Naive B cell (primary cell): ENCODE results near the gene PALM2AKAP2. TPM values are rescaled to one million over a fixed set of nuclear protein-coding genes. Genes with fewer than 3 reads are reported as not detected.
"Not testable (repeated sequence)": the region's sequence is repeated elsewhere in the genome, so short reads cannot be mapped to it uniquely, and the experiment has no call there.

Experiments
- ATAC-seq, 2 donors: fragments of 150-1000 bp; cut with Tn5 transposase; 2 replicates each; pipeline ENCODE4 v1.10.0; 2021; ENCODE audit warnings: low read depth in 2 of 2, mild to moderate bottlenecking in 2 of 2, moderate library complexity in 2 of 2
- DNase-seq: peaks from one replicate; pipeline ENCODE4 v3.0.0; 2022
- H3K27ac Mint-ChIP-seq, 6 donors: one replicate each; pipeline ENCODE4 v1.8.0; 2020 to 2022; ENCODE audit warnings: mild to moderate bottlenecking in 6 of 6, mixed read lengths in 6 of 6, moderate library complexity in 5 of 6, inconsistent platforms in 2 of 6
- H3K27me3 Mint-ChIP-seq, 3 donors: one replicate each; pipeline ENCODE4 v1.8.0; 2021 to 2022; ENCODE audit warnings: mixed read lengths in 3 of 3, mild to moderate bottlenecking in 1 of 3
- H3K36me3 Mint-ChIP-seq, 2 donors: one replicate each; pipeline ENCODE4 v1.8.0; 2020 to 2022; ENCODE audit warnings: mixed read lengths in 2 of 2, inconsistent platforms in 1 of 2, mild to moderate bottlenecking in 1 of 2
- H3K4me1 Mint-ChIP-seq, 3 donors: one replicate each; pipeline ENCODE4 v1.8.0; 2020 to 2022; ENCODE audit warnings: mixed read lengths in 3 of 3, inconsistent platforms in 1 of 3, mild to moderate bottlenecking in 1 of 3, moderate library complexity in 1 of 3
- H3K4me3 Mint-ChIP-seq, 8 donors: one replicate each; pipeline ENCODE4 v1.8.0; 2020 to 2022; ENCODE audit warnings: mild to moderate bottlenecking in 8 of 8, mixed read lengths in 8 of 8, moderate library complexity in 8 of 8, inconsistent platforms in 2 of 8
- H3K9me3 Mint-ChIP-seq, 7 donors: one replicate each; pipeline ENCODE4 v1.8.0; 2020 to 2022; ENCODE audit warnings: mixed read lengths in 7 of 7, mild to moderate bottlenecking in 5 of 7, inconsistent platforms in 2 of 7, moderate library complexity in 1 of 7
- polyA plus RNA-seq, 6 donors: library from polyadenylated mRNA; unstranded; fragments of 300-500 nt; fragmentation: Illumina TruSeq; gene quantifications; one replicate each; pipeline ENCODE4 v1.2.3, GENCODE V29; 2021; ENCODE audit warnings: low read depth in 6 of 6

The PALM2AKAP2 gene
- polyA plus RNA-seq, 6 donors from 2014 or later: 0.08 TPM; not detected in 5

GRCh38 chr9:109817146-109817845 is 37.3 kb downstream of the PALM2AKAP2 start:
- Mint-ChIP-seq H3K4me3 (no peak overlapping the region), H3K9me3 (peaks cover 0 to 2% (median 0%) of the 10 kb centered on the region in 7 donors), H3K27me3 (peaks cover 11 to 19% (median 12%) of the 10 kb centered on the region in 3 donors), H3K27ac (no peak overlapping the region), H3K36me3 (no peaks in the 10 kb centered on the region), H3K4me1 (no peaks in the 10 kb centered on the region)
- ATAC-seq: no peak
- DNase-seq: no peak

DNA sequence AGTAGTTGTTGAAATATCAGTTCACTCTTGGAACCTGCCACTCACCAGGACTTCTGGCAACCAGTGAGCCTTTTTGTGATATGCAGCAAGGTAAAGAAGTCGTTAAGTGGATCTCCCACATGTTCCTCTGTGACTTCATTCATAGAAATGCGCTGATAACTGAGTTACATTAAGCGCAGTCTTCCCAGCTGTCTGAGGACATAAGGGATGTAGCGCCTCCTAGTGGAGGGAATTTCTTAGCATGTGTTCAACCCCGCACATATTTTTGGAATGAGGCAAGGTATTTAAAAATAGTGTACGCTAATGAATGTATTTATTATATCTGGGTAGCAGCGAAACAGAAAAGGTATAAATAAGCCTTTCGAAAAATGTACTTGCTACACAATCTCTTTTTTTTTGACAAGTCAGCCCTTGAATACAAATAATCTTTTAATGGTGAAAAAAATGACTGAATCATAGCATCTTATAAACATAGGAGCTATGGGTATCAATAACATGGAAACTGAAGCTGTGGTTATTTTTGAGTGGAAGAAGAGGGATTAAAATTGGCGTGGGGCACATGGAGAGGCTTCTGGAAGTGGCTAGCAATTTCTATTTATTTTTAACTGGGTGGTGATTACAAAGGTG is 38.0 kb downstream of the PALM2AKAP2 start:
- Mint-ChIP-seq H3K27me3 (peaks cover 18 to 21% (median 19%) of the 10 kb centered on the region in 3 donors), H3K27ac (no peak overlapping the region), H3K4me1 (no peaks in the 10 kb centered on the region), H3K9me3 (peaks cover 0 to 2% (median 0%) of the 10 kb centered on the region in 7 donors), H3K36me3 (no peaks in the 10 kb centered on the region), H3K4me3 (no peak overlapping the region)
- DNase-seq (peak; percentile 4), ATAC-seq (peak in 1 of 2 donors; percentile 32)

DNA sequence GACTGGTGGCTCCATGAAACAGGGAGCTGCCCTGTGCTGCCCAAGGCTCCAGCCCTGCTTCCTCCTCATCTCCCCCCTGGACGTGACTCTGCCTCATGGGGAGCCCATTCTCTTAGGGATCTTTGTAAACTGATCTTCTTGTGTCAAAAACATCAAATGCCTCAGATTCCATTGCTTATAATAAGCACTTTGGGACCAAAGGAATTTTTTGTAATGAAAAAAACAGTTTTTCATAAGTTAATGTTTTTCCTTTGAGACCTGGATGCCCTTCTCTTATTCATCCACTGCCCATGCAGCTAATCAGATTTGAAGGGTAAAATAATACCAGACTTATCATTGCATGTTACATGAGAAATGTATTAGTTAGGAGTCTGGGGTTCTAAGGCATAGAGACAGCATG is 41.7 kb downstream of the PALM2AKAP2 start:
- Mint-ChIP-seq H3K27me3 (peaks cover 33 to 41% (median 33%) of the 10 kb centered on the region in 3 donors), H3K27ac (peak overlapping the region in 1 of 6 donors; percentile 11), H3K4me1 (no peaks in the 10 kb centered on the region), H3K36me3 (no peaks in the 10 kb centered on the region), H3K4me3 (no peak overlapping the region), H3K9me3 (peaks cover 0 to 6% (median 0%) of the 10 kb centered on the region in 7 donors)
- ATAC-seq: no peak
- DNase-seq: no peak

DNA sequence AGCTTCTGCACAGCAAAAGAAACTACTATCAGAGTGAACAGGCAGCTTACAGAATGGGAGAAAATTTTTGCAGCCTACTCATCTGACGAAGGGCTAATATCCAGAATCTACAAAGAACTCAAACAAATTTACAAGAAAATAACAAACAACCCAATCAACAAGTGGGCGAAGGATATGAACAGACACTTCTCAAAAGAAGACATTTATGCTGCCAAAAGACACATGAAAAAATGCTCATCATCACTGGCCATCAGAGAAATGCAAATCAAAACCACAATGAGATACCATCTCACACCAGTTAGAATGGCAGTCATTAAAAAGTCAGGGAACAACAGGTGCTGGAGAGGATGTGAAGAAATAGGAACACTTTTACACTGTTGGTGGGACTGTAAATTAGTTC is 45.4 kb downstream of the PALM2AKAP2 start:
- not testable (repeated sequence) for H3K4me3 Mint-ChIP-seq, H3K36me3 Mint-ChIP-seq, H3K4me1 Mint-ChIP-seq, ATAC-seq, H3K9me3 Mint-ChIP-seq, H3K27ac Mint-ChIP-seq, DNase-seq
- H3K27me3 Mint-ChIP-seq: peaks cover 36 to 43% (median 41%) of the 10 kb centered on the region in 3 donors

DNA sequence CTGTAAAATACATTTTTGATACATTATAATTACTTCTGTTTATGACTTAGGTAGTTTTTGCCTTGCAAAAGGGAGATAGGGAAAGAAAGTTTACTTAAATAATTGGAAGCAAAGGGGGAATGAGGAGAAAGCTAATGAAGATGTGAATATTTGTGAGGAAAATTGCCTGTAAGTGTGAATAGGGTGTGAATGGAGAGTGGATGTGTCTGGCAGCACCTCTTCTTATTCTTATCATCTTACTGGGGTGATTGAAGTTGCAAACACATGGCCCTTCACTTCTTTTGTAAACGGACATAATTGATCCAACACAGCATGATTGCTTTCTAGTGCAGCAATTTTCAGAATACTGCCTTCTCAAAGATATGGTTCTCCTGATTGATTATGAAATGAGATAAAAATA is 46.6 kb downstream of the PALM2AKAP2 start:
- H3K27me3 Mint-ChIP-seq: peaks cover 36 to 48% (median 39%) of the 10 kb centered on the region in 3 donors
- H3K4me1 Mint-ChIP-seq: no peaks in the 10 kb centered on the region
- peaks cover 0 to 6% (median 0%) of the 10 kb centered on the region in 7 donors for H3K9me3 Mint-ChIP-seq
- H3K36me3 Mint-ChIP-seq: no peaks in the 10 kb centered on the region
- no peak overlapping the region for H3K27ac Mint-ChIP-seq
- no peak overlapping the region for H3K4me3 Mint-ChIP-seq
- DNase-seq (no peak), ATAC-seq (no peak)

DNA sequence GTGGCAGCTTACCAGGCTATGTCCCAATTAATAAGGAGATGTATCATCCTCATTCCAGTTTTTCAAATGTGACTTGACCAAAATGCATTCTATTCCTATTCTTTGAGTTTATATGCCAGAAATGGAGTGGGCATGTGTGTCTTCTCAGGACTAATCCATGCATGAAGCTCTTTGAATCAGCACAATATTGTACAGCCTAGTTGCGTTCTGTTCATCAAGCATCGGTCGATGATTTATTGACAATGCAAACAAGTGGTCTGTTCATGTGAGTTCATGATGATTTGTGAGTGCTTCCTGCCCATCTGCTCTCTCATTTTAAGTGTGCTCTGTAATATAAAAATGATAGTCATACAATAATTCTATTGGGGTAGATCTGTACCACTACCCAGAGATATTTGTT is 48.3 kb downstream of the PALM2AKAP2 start:
- DNase-seq (no peak), ATAC-seq (no peak)
- H3K9me3 Mint-ChIP-seq: peaks cover 0 to 4% (median 0%) of the 10 kb centered on the region in 7 donors
- no peaks in the 10 kb centered on the region for H3K36me3 Mint-ChIP-seq
- H3K4me1 Mint-ChIP-seq: no peaks in the 10 kb centered on the region
- no peak overlapping the region for H3K27ac Mint-ChIP-seq
- H3K27me3 Mint-ChIP-seq: peaks cover 28 to 42% (median 33%) of the 10 kb centered on the region in 3 donors
- H3K4me3 Mint-ChIP-seq: no peak overlapping the region
